ENCODE measurements around the gene TSHZ1. TPM values are rescaled to one million over a fixed set of nuclear protein-coding genes. Genes with fewer than 3 reads are reported as not detected.

Gene TSHZ1, protein sequence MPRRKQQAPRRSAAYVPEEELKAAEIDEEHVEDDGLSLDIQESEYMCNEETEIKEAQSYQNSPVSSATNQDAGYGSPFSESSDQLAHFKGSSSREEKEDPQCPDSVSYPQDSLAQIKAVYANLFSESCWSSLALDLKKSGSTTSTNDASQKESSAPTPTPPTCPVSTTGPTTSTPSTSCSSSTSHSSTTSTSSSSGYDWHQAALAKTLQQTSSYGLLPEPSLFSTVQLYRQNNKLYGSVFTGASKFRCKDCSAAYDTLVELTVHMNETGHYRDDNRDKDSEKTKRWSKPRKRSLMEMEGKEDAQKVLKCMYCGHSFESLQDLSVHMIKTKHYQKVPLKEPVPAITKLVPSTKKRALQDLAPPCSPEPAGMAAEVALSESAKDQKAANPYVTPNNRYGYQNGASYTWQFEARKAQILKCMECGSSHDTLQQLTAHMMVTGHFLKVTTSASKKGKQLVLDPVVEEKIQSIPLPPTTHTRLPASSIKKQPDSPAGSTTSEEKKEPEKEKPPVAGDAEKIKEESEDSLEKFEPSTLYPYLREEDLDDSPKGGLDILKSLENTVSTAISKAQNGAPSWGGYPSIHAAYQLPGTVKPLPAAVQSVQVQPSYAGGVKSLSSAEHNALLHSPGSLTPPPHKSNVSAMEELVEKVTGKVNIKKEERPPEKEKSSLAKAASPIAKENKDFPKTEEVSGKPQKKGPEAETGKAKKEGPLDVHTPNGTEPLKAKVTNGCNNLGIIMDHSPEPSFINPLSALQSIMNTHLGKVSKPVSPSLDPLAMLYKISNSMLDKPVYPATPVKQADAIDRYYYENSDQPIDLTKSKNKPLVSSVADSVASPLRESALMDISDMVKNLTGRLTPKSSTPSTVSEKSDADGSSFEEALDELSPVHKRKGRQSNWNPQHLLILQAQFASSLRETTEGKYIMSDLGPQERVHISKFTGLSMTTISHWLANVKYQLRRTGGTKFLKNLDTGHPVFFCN (N-terminal part only)
- 7.2 and 7.3 TPM in 2 replicates for total RNA-seq (2014; rRNA removed)
- polyA plus RNA-seq (2012) = 5.3 TPM

DNA sequence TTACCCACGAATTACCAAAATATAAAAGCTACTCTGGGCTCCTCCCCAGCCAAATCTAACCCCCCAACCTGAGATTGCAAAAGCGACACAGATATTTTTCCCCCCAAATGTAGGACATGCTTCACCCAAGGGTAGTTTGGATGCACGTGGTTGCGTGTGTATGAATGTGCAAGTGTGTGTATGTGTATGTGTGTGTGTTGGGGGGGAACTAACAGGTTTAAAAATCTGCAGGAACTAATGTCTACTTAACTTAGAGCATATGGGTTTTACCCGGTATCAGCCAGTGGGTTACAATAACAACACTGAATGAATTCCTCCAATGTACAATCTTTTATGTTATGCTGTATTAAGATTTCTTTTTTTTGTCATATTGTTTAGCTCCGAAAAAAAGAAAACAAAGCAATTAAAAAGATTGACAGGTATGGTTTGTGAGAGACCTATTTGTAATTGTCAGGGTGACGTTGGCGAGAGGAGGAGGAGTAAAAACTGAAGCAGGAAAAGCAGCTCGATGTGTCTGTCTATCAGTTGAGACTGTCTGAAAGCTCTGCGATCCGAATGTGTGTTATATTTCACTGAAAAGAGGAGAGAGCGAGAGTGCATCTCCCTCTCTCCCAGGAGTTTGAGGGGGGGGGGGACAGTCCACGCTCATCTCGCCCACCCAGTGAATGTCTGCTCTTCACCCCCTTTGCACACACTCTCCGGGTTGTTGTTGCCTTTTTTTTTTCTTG, at the start of gene TSHZ1:
TSS of gene TSHZ1 (plus strand) at position 524 of the 728 bp plus-strand sequence. CDS start 1,080 bp downstream, outside the sequence.
- peak; percentile 89 for DNase-seq (ENCODE audit: low read depth)

DNA sequence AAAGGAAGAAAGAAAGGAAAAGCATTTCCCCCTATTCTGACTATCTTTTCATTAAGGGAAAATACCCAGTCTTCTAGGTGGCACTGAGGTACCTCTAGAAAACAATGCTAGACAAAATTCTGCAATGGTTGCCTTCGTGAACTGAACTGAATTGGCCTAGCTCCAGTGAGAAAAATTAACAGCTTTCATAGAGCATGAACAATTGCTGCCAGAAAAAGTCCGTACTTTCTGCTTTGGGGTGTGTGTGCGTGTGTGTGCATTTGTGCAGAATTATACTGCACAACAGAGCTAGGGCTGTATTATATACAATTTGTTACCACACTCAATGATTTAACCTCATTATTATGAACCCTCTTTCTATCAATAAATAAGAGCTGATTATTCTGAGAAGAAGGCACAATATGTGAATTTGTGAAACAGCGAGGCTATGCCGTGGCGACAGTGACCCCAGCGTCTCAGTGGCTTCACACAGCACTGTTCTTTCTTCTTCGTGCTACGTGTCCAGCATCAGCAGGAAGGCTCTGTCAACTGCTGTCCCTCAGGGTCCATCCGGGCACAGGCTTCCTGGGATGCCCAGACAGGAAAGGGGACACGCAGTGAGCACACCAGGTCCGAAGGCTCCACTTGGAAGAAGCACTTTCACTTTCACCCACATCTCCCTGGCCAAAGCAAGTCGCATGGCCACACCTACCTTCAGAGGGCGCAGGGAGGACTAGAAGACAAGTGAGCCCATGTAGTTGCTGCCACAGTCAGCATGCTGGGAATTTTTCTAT, 49.2 kb upstream of the TSHZ1 start:
- DNase-seq (ENCODE audit: low read depth) = peak; percentile 78

DNA sequence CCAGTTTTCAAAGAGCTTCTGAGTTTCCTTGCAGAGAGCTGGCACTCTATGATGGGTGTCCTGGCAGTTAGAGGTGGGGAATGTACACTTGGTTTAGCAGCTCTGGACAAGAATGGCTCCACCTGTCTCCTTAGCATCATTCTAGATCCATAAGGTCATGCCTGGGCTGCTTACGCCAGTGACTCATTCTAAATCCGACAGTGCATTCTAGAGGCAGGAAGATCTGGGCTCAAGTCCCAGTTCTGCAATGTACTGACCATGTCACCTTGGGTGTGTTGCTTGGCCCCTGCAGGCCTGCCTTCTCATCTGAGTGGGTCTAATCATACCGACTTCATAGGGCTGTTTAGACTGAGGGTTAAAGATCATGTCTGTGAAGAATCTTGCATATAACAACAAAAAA, 48.1 kb upstream of the TSHZ1 start:
- DNase-seq (ENCODE audit: low read depth) = peak; percentile 53

DNA sequence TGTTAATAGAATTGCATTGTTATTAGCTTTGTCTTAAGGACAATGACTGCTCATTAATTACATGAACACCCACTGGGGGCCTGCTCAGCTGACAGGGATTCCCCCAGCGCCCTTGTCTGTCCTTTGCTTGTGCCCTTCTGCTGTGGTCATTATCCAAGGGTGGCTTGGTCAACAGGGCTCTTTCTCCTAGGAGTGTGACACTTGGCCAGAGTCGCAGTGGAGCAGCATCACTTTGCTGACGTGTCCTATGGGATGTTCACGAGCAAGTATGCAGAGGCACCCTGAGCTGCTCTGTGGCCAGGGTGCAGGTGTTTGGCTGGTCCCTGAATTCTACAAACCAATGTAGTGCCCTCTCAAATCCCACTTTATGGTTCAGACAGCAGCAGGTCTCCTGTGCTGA, 47.6 kb upstream of the TSHZ1 start:
- no peak for DNase-seq (ENCODE audit: low read depth)

DNA sequence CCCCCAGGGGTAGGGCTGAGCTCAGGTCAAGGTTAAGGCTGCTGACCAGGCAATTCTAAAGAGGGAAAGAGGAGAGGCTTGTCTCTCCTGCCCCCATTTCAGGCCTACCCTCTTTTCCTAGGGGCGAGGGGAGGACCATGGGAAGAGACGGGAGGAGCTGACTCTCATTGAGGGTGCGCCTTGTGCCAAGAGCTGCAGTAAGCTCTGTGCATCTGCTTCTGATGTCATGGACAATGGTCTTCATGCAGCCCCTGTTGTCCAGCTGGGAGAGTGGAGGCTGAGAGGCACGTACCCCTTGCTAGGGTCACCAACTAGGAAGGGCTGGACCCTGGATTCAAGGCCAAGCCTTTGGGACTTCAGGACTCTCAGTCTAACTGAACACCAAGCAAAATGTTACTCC, 46.9 kb upstream of the TSHZ1 start:
- DNase-seq (ENCODE audit: low read depth) = no peak

DNA sequence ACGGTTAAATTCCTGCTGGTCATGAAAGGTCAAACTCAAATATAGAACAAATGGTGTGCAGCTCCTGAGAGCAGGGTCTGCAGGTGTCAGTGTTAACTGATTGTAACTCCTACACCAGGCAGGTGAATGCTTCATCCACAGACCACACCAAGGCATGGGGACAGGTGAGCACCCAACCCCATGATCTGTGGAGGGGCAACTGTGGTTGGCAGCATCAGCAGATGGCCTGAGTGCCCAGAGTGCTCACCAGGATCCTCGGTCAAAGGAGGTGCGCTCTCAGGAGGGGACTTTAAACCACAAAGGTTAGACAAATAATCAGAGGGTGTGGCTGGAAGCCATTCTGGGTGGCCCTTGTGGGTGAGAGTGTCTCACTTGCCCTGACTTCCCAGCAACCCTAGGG, 46.1 kb upstream of the TSHZ1 start:
- no peak for DNase-seq (ENCODE audit: low read depth)

DNA sequence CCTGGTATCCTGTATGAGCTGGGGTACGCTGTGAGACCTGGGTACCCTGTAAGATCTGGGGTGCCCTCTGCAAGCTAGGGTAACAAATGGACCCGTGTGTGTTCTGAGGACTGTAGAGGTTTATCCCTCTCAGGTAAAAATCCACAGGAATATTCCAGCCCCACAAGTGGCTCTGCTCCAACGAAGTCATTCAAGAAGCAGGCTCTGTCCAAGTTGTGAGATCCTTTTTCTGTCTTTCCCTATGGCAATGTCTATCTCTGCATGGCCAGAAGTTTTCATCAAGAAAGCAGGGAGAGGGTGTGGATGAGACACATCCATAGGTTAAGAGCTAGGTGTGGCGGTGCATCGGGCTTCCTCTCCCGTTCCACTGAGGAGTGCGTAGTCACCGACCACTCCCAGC, 44.7 kb upstream of the TSHZ1 start:
- no peak for DNase-seq (ENCODE audit: low read depth)

DNA sequence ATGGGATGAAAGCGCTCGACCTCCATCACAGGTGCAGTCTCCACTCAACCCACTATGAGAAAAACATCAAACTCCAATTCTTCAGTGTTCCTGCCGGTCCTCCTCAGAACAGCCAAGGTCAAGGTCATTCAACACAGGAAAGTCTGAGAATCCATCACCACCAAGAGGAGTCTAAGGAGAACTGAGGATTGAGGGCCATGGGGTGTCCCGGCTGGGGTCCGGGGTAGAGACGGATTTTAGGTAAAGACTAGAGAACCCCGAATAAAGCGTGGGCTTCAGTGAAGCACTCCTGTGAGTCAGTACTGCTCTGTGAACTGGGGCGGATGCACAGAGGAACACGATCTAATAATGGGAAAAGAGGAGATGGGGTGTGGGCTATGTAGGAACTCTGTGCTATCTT, 43.5 kb upstream of the TSHZ1 start:
- no peak for DNase-seq (ENCODE audit: low read depth)

DNA sequence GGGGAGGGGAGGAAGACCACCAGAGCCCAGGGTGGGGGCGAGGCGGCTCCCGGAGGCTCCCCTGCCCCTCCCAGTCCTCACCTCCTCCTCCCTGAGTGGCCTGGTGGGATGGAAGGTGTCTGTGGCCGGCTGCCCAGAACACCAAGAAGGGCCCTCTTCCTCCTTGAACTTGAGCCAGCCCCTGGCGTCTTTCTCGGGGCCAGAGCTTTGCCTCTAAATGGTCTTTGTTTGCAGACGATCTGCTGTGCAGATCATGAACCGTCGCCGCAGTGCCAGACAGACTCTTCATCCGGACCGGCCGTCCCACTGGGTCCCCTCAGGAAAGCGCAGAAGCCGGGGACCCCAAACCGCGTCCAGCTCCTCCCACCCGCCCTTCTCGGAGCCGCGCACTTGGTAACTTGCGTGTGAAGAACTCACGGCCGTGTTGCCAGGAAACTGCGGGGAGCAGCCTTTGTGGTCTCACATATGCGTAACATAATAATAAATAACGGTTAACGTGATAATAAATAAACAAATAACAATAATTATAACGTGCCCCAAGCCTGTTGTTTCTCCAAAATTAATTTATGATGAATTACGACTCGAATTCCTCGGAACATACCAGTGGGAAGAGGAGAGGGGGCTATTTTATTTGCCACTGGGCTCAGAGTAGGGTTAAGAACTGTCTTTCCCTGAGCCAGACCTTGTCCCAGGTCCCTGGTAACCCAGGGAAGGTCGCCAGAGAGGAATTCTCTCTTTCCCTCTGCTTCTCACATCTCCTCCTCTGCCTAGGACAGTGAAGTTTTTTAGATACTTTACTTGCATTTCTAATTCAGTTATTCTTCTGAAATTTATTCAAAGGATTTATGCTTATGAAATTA, 42.6 kb upstream of the TSHZ1 start:
- DNase-seq (ENCODE audit: low read depth) = no peak

DNA sequence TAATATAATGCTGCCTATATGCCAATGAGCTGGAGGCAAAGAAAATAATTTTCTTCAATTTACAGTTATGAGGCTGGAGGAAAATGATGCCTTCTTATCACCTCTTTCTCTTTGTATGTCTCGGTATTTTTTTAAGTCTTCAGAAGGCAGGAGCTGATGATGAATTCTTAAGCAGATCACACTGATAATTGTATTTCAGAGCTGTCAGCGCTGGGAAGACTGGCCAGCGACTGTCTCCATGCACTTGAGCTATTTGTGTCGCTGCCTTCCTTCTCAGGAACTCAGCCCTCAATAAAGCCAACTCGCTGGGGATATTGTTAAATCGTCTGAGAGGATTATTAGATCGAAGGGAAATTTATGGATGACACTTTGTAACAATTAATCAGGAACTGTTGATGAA, 42.0 kb upstream of the TSHZ1 start:
- no peak for DNase-seq (ENCODE audit: low read depth)

DNA sequence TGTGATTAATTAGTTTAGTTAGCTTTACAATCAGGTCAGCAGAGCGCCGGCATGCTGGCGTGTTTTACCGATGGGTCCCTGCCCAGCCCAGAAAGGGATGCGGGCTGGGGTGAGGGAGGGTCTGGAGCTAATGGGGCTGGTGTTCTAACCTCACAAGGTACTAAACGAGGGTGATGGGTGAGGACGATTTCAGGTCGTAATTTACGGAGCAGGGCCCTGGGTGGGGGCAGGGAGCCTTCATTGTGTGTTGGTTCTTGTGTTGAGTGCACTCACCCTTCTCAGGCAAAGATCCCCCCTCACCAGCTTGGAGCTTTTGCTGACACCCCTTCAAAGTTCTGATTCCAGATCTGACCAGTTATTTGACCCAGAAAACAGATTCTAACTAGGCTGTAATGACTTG, 41.2 kb upstream of the TSHZ1 start:
- DNase-seq (ENCODE audit: low read depth) = no peak

DNA sequence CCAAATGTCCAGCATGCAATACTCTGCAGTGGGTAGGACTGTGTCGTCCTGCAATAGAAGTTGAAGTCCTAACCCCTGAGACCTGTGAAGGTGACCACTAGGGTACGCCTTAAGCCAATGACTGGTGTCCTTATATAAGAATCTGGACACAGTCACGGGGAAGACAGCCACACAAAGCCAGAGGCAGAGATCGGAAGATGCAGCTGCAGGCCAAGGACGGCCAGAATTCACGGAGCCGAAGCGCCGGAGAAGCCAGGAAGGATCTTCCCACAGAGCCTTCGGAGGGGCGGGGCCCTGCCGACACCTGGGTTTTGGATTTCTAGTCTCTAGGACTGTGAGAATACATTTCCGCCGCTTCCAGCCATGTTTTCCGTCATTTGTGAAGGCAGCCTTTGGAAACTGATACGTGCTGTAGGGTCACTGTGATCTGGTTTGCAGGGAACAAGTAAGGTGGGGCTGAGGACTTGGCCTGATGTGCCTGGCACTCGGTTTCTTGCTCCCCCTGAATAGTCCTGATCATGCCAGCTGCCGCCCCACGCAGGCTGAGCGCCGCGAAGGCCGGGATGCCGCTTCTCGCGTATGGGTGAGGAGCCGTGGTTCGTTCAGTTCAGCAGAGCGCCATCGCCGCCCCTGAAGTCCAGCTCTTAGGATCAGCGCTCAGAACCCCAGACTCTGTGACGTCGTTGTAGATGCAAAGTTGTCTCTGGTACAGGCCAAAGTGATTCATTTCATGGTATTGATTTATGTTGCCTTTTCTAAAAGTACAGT, 40.4 kb upstream of the TSHZ1 start:
- no peak for DNase-seq (ENCODE audit: low read depth)

DNA sequence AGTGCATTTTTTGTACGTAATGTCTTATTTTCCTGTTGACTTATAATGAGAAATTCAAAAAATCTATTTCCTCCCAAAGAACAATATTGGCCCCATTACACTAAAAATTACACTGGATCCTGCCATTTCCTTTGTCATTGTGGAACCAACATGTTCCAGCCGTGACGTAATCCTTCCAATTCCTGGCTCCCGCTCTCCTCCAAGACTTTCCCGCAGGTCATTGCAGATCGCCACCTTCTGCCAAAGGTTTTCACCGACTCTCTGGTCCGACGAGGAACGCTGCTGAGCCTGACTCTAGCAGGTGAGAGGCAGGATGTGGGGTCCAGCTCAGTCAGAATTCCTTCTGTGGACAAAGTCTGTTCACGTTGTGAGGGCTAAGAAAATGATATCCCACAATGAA, 39.7 kb upstream of the TSHZ1 start:
- DNase-seq (ENCODE audit: low read depth) = no peak

DNA sequence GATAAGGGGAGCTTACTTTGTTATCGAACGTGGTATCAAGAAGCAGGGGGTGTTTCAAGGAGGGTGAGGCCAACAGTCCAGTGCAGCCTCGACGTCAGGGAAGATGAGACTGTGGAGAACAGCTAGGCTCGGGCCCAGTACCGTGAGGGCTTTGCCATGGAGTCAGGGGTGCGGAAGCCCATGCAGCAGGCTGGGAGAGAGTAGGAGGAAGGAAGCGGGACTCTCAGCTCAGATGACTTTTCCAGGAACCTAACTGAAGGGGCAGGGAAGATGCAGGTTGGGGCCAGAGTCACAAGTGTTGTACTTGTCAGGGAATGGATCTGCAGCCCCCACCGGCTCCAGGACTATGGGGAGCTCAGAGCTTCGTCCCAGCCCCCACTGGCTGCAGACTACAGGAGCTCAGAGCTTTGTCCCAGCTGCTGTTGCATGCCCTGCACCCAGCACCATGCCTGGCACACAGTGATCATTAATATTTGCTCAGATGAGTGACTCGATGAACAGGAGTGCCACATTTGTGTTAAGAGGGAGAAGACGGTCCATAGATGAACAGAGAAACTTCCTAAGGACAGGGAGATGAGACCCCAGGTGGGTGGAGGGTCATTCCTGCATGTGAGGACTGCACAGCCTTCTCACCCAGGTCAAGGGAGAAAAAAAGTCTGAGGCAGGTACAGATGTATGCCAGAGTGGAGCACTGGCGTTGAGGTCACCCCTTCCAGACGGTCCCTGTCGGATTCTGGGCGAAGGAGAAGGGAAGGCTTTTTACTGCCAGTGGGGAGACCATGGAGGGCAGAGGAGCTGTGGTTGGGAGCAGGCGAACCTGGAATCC, 38.1 kb upstream of the TSHZ1 start:
- no peak for DNase-seq (ENCODE audit: low read depth)

DNA sequence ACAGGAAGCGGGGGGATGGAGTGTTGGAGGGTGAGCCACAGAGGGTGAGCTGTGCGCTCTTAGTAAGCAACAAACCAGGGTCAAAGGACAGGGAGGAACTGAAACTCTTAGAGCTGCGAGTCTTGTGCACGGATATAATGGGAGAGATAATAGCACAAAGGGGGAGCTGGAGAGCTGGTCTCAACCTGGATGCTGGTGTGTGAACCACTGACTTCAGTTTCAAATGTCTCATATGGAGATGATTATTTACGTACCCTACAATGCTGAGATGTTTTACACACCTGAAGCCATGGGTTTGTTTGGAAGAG, 37.5 kb upstream of the TSHZ1 start:
- no peak for DNase-seq (ENCODE audit: low read depth)

DNA sequence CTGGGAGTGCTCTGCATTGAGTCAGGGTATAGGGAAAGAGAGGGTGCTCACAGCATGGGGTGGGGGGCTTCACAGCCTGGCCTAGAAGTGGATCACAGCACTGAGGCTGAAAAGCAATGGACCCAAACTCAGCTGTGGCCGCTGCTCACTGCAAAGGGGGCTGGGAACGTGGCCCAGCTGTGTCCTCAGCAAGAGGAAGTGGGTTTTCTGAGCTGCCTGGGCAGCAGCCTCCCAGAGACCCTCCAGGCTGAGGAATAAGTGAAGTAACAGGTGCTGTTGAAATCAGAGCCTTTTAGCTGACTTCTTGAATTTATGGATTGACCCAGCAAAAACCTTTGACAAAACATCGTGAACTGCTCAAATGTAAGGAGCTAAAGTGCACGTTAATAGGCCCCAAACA, 36.9 kb upstream of the TSHZ1 start:
- DNase-seq (ENCODE audit: low read depth) = no peak

DNA sequence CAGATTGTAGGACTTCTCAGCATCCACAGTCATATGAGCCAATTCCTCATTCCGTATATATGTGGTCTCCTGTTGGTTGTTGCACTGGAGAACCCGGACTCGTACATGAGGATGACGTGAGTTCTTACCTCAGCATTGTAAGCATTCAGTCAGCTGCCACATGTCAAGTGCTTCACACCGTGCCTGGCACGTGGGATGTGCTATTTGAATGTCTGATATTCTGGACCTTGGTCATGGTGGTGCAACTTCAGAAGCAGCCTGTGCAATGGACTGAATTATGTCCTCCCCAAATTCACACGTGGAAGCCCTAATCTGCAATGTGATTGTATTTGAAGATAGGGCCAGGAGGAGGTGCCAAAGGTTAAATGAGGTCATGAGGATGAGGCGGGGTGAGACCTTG, 33.7 kb upstream of the TSHZ1 start:
- no peak for DNase-seq (ENCODE audit: low read depth)

DNA sequence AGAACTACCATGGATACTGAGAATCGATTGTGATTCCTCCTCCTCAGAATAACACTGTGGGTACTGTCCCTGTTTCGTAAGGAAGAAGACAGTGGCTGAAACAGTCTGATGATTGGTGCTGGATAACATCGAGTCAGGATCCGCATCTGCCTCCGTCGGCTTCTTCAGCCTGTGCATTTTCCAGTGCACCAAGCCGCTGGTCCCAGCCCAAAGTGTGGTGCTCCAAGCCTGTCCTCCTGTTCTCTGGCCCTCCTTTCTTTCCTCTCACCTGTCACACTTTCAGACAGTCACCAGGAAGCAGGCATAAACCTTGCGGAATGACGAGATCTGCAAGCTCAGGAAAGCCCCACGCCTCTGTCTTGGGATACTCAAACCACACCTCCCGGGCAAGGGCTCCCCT, 32.2 kb upstream of the TSHZ1 start:
- no peak for DNase-seq (ENCODE audit: low read depth)
